ENCODE results near the gene HYDIN.

Gene HYDIN

GRCh38 chr16:70758786-70759185 lies 471.7 kb downstream of the HYDIN start:
- no peak for DNase-seq

Measured in DMS153 (cell line).